HG03159 (cell line): ENCODE data around the gene ASXL1.
"Not testable (repeated sequence)": the region's sequence is repeated elsewhere in the genome, so short reads cannot be mapped to it uniquely, and the experiment has no call there.

ENCODE experiments used
- ATAC-seq: cut with Tn5 transposase; IDR thresholded peaks from one replicate; pipeline ENCODE4 v1.9.1; 2021; ENCODE audit warnings: mild to moderate bottlenecking, moderate library complexity; ENCODE audit not compliant: unreplicated experiment

The ASXL1 gene

GRCh38 chr20:32397567-32398084 lies 39.5 kb downstream of the ASXL1 start:
- no peak for ATAC-seq

DNA sequence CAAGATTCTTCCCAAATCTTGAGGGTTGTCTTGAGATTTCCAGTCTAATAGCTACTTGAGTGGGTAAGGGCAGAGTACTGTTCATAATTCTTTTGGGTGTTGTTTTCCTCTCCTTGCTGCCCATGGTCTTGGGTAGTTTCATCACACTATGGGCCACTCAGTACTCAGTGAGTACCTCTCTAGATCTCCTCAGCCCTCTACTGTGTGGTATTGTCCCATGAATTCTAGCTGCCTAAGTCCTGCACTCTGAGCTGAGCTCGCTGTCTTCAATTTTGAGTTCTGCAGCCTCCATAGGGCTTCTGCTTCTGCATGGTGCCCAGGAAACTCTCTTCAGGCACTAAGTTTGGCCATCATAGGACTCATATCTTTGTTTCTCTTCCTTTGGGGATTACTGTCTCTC lies 42.3 kb downstream of the ASXL1 start:
- ATAC-seq = no peak

DNA sequence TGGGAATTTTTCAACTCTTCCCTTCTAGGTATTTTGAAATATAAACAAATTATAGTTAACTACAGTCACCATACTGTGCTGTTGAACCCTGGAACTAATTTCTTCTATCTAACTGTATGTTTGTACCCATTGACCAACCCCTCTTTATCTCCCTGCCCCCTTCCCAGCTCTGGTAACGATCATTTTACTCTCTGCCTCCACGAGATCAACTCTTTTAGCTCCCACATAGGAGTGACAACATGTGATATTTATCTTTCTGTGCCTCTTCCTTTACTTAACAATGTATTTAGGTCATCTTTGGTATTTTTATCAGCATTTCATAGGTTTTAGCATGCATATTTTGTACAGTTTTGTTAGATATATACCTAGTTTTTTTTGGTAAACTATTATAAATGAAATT lies 45.9 kb downstream of the ASXL1 start:
- ATAC-seq = no peak

DNA sequence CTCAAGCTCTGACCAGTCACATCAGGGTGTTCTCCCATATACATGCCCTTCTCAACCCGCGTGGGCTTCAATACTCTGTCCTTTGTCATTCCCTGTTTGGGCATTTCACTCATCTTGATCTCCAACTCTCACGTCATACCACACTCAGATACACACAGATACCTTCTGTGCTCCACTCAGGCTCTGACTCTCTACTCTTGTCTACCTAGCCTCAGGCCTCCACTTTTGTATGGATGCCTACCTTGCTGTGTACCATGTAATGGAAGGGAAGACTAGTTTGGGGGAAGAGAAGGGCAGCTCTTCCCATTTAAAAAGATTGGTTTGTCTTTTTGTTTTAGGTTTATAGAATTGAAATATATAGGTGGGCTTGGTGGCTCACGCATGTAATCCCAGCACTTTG lies 48.6 kb downstream of the ASXL1 start:
- ATAC-seq = no peak

- not testable (repeated sequence) for ATAC-seq
Observed at GRCh38 chr20:32407131-32407750, 49.1 kb downstream of the ASXL1 start.

DNA sequence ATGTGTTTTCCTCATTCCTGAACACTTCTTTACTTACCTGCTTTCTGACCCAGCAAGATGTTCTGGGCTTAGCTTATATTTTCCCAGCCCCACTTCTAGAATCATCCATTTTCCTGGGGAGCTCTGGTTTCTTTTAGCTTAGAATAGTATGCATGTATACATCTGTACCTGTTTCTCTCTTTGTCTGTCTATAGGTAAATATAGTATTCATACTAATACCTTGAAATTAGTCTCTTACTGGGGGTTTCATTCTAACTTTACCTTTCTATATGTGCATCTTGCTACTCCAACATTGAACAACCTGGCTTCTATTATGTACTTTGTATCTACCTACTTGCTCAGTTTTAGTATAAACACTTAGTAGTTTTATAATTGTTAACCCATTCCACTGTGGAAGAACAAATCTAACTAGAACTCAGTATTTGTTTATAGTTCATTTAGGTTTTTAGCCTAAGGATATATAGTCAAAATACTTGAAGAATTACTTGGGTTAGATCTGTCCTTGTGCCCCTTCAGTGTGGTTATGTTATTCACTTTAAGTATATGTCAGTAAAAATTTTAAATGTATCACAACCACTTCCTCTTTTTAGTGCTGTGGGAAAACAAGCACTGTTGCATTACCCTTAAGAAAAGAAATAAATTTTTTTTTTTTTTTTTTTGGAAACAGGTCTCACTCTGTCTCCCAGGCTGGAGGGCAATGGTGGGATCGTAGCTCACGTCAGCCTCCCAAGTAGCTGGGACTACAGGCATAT lies 54.0 kb downstream of the ASXL1 start:
- ATAC-seq = no peak

DNA sequence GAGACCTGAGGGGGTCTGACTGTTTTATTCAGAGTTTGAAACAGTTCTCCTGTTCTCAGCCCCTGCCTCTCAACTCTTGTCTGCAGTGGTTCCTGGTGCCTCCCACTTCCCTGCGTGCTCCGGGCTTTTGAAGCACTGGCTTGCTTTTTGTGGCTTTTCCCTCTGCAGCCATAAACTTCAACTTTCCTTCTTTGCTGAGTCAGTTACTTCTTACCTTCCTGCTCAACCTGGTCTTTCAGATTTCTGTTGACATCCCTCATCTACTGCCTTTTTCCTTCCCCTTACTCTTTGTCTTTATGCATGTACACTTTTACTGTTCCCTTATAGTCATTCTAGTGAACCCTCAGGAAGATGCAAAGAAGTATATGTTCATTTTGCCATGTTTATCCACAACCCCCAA lies 57.4 kb downstream of the ASXL1 start:
- ATAC-seq = no peak

DNA sequence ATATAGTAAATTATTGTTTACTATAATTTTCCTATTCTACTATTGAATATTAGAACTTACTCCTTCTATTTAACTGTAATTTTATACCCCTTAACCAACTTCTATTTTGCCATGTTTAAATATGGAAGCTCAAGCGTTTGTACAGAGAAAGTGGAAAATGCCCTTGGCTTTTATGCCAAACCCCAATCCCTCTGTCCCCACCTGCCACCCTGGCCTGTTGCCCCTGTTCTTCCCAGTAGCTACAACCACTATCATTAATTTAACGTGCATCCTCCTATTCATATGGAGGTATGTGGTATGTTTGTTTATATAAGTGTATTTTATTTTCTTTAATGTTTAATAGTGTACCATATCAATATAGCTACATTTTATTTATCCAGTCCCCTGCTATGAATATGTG lies 58.1 kb downstream of the ASXL1 start:
- no peak for ATAC-seq

GRCh38 chr20:32418376-32418775 lies 60.2 kb downstream of the ASXL1 start:
- no peak for ATAC-seq

- ATAC-seq = no peak
Observed at GRCh38 chr20:32421290-32421689, 63.2 kb downstream of the ASXL1 start.

GRCh38 chr20:32427996-32428395 lies 69.9 kb downstream of the ASXL1 start:
- no peak for ATAC-seq

- ATAC-seq = no peak
Observed at GRCh38 chr20:32429343-32429742, 71.2 kb downstream of the ASXL1 start.

DNA sequence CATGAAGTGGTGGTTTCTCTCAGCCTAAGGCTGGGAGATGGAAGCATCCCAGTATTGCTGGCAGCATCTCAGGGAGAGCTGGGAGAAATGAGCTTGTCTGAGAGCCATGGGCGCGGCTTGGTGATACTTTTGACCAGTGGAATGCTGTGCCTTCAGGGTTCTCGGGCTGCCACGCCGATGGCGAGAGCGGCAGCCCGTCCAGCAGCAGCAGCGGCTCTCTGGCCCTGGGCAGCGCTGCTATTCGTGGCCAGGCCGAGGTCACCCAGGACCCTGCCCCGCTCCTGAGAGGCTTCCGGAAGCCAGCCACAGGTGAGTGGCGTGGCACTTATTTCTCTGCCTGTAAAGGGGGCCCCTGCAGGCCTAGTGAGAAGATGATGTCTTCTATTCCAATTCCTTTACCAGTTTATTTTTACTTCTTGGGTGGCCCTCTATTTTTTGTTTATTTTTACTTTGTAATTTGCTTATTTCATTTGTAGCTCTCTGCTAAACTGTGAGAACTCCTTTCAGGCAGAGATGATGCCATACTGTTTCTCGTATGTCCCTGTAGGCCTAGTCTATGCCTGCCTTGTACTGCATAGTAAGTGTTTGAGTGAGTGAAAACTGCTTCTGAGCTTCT lies 71.7 kb downstream of the ASXL1 start:
- ATAC-seq = no peak

- ATAC-seq = no peak
Observed at GRCh38 chr20:32431457-32431856, 73.3 kb downstream of the ASXL1 start.

- no peak for ATAC-seq
Observed at GRCh38 chr20:32432277-32432676, 74.1 kb downstream of the ASXL1 start.

GRCh38 chr20:32433311-32434021 lies 75.3 kb downstream of the ASXL1 start:
- ATAC-seq = no peak

GRCh38 chr20:32434434-32434833 lies 76.3 kb downstream of the ASXL1 start:
- ATAC-seq = no peak

- ATAC-seq = no peak
Observed at GRCh38 chr20:32435449-32436107, 77.4 kb downstream of the ASXL1 start.

DNA sequence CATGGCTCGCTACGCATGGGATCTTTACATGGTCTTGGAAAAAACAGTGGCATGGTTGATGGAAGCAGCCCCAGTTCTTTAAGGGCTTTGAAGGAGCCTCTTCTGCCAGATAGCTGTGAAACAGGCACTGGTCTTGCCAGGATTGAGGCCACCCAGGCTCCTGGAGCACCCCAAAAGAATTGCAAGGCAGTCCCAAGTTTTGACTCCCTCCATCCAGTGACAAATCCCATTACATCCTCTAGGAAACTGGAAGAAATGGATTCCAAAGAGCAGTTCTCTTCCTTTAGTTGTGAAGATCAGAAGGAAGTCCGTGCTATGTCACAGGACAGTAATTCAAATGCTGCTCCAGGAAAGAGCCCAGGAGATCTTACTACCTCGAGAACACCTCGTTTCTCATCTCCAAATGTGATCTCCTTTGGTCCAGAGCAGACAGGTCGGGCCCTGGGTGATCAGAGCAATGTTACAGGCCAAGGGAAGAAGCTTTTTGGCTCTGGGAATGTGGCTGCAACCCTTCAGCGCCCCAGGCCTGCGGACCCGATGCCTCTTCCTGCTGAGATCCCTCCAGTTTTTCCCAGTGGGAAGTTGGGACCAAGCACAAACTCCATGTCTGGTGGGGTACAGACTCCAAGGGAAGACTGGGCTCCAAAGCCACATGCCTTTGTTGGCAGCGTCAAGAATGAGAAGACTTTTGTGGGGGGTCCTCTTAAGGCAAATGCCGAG lies 78.2 kb downstream of the ASXL1 start:
- ATAC-seq = no peak

DNA sequence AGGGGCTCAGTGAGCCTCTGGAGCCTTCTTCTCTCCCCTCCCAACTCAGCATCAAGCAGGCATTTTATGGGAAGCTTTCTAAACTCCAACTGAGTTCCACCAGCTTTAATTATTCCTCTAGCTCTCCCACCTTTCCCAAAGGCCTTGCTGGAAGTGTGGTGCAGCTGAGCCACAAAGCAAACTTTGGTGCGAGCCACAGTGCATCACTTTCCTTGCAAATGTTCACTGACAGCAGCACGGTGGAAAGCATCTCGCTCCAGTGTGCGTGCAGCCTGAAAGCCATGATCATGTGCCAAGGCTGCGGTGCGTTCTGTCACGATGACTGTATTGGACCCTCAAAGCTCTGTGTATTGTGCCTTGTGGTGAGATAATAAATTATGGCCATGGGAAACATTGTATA lies 78.8 kb downstream of the ASXL1 start:
- no peak for ATAC-seq
